ENCODE data around the gene RPS6KA2.

The RPS6KA2 gene

GRCh38 chr6:166618866-166619761 is 7.9 kb downstream of the RPS6KA2 start:
- Histone ChIP-seq H3K9me3 (ENCODE audit: severe bottlenecking) (no peaks in the 10 kb centered on the region), H3K27ac (no peak overlapping the region), H3K4me3 (ENCODE audit: low read depth, low read length) (no peak overlapping the region), H3K36me3 (no peaks in the 10 kb centered on the region; the same call in 1 of the 2 replicates), H3K27me3 (ENCODE audit: insufficient read depth, low read depth, severe bottlenecking) (no peaks in the 10 kb centered on the region)
- TF ChIP-seq CTCF (IDR thresholded peaks at IDR 0.05; ENCODE audit: low read depth, low read length), result no peak
- DNase-seq, result no peak

- H3K36me3 ChIP-seq, result no peaks in the 10 kb centered on the region; the same call in 1 of the 2 replicates
These were observed 8.8 kb downstream of the RPS6KA2 start for GRCh38 chr6:166618251-166618650.

GRCh38 chr6:166617359-166617758 is 9.7 kb downstream of the RPS6KA2 start:
- Histone ChIP-seq H3K9me3 (ENCODE audit: severe bottlenecking) (no peaks in the 10 kb centered on the region), H3K27me3 (ENCODE audit: insufficient read depth, low read depth, severe bottlenecking) (no peaks in the 10 kb centered on the region), H3K36me3 (no peaks in the 10 kb centered on the region; the same call in 1 of the 2 replicates), H3K27ac (no peak overlapping the region), H3K4me3 (ENCODE audit: low read depth, low read length) (no peak overlapping the region)
- DNase-seq, result no peak
- TF ChIP-seq CTCF (IDR thresholded peaks at IDR 0.05; ENCODE audit: low read depth, low read length), result no peak

More at GRCh38 chr6:166618251-166618650, 8.8 kb downstream of the RPS6KA2 start:
- no peak overlapping the region for H3K27ac ChIP-seq
- H3K4me3 ChIP-seq (ENCODE audit: low read depth, low read length), result no peak overlapping the region
- no peak for DNase-seq
- no peaks in the 10 kb centered on the region for H3K27me3 ChIP-seq (ENCODE audit: insufficient read depth, low read depth, severe bottlenecking)
- no peak for TF ChIP-seq CTCF (IDR thresholded peaks at IDR 0.05; ENCODE audit: low read depth, low read length)
- no peaks in the 10 kb centered on the region for H3K9me3 ChIP-seq (ENCODE audit: severe bottlenecking)

- no peak for TF ChIP-seq CTCF (IDR thresholded peaks at IDR 0.05; ENCODE audit: low read depth, low read length)
- DNase-seq, result no peak
- H3K36me3 ChIP-seq, result no peaks in the 10 kb centered on the region; the same call in 1 of the 2 replicates
- H3K9me3 ChIP-seq (ENCODE audit: severe bottlenecking), result no peaks in the 10 kb centered on the region
- H3K27ac ChIP-seq, result no peak overlapping the region
- no peak overlapping the region for H3K4me3 ChIP-seq (ENCODE audit: low read depth, low read length)
- no peaks in the 10 kb centered on the region for H3K27me3 ChIP-seq (ENCODE audit: insufficient read depth, low read depth, severe bottlenecking)
These were observed 10.5 kb downstream of the RPS6KA2 start for GRCh38 chr6:166616261-166617238.

GRCh38 chr6:166615059-166615770 is 11.8 kb downstream of the RPS6KA2 start:
- TF ChIP-seq CTCF (IDR thresholded peaks at IDR 0.05; ENCODE audit: low read depth, low read length), result no peak
- no peaks in the 10 kb centered on the region; the same call in 1 of the 2 replicates for H3K36me3 ChIP-seq

More at GRCh38 chr6:166615059-166615770, 11.8 kb downstream of the RPS6KA2 start:
- H3K27me3 ChIP-seq (ENCODE audit: insufficient read depth, low read depth, severe bottlenecking), result no peaks in the 10 kb centered on the region
- DNase-seq, result no peak
- no peak overlapping the region for H3K4me3 ChIP-seq (ENCODE audit: low read depth, low read length)
- H3K27ac ChIP-seq, result no peak overlapping the region
- no peaks in the 10 kb centered on the region for H3K9me3 ChIP-seq (ENCODE audit: severe bottlenecking)
